Inflammatory macrophage (primary cell): ENCODE results near the gene DNAH2.
A peak's percentile ranks its signal among the peaks of the same experiment; 100 is the strongest.

Experiments used
- DNase-seq, 2 donors: peaks; one replicate each; pipeline ENCODE4 v3.0.0-alpha.2; 2020 to 2022
- total RNA-seq, 18 experiments: gene quantifications; one replicate each; lab custom pipeline; 2026; ENCODE audit warnings: mixed read lengths in 6 of 18, inconsistent platforms in 2 of 18; lab: John Stamatoyannopoulos, UW

Gene DNAH2, protein sequence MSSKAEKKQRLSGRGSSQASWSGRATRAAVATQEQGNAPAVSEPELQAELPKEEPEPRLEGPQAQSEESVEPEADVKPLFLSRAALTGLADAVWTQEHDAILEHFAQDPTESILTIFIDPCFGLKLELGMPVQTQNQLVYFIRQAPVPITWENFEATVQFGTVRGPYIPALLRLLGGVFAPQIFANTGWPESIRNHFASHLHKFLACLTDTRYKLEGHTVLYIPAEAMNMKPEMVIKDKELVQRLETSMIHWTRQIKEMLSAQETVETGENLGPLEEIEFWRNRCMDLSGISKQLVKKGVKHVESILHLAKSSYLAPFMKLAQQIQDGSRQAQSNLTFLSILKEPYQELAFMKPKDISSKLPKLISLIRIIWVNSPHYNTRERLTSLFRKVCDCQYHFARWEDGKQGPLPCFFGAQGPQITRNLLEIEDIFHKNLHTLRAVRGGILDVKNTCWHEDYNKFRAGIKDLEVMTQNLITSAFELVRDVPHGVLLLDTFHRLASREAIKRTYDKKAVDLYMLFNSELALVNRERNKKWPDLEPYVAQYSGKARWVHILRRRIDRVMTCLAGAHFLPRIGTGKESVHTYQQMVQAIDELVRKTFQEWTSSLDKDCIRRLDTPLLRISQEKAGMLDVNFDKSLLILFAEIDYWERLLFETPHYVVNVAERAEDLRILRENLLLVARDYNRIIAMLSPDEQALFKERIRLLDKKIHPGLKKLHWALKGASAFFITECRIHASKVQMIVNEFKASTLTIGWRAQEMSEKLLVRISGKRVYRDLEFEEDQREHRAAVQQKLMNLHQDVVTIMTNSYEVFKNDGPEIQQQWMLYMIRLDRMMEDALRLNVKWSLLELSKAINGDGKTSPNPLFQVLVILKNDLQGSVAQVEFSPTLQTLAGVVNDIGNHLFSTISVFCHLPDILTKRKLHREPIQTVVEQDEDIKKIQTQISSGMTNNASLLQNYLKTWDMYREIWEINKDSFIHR (N-terminal part only)
- 0 to 0.52 (median 0.10) reads per million in 18 experiments for total RNA-seq

- DNase-seq = peak; percentile 35 to 36
Measured at GRCh38 chr17:7716901-7717755, at the start of gene DNAH2. Gene DNAH2, plus strand, starts transcription at chr17:7717744. Its CDS starts 1,991 bp downstream, at chr17:7719735.

GRCh38 chr17:7668482-7668881 is 49.1 kb upstream of the DNAH2 start:
- no peak for DNase-seq

GRCh38 chr17:7673239-7673638 is 44.3 kb upstream of the DNAH2 start:
- DNase-seq = peak; percentile 70 to 71

GRCh38 chr17:7674934-7675333 is 42.6 kb upstream of the DNAH2 start:
- no peak for DNase-seq

- no peak for DNase-seq
Measured at GRCh38 chr17:7676533-7676932, 41.0 kb upstream of the DNAH2 start.

GRCh38 chr17:7677388-7678067 is 40.0 kb upstream of the DNAH2 start:
- no peak for DNase-seq

GRCh38 chr17:7684851-7685532 is 32.6 kb upstream of the DNAH2 start:
- no peak for DNase-seq

GRCh38 chr17:7685533-7686221 is 31.9 kb upstream of the DNAH2 start:
- peak; percentile 97 for DNase-seq

GRCh38 chr17:7686222-7687071 is 31.1 kb upstream of the DNAH2 start:
- DNase-seq = peak; percentile 76 to 81

DNA sequence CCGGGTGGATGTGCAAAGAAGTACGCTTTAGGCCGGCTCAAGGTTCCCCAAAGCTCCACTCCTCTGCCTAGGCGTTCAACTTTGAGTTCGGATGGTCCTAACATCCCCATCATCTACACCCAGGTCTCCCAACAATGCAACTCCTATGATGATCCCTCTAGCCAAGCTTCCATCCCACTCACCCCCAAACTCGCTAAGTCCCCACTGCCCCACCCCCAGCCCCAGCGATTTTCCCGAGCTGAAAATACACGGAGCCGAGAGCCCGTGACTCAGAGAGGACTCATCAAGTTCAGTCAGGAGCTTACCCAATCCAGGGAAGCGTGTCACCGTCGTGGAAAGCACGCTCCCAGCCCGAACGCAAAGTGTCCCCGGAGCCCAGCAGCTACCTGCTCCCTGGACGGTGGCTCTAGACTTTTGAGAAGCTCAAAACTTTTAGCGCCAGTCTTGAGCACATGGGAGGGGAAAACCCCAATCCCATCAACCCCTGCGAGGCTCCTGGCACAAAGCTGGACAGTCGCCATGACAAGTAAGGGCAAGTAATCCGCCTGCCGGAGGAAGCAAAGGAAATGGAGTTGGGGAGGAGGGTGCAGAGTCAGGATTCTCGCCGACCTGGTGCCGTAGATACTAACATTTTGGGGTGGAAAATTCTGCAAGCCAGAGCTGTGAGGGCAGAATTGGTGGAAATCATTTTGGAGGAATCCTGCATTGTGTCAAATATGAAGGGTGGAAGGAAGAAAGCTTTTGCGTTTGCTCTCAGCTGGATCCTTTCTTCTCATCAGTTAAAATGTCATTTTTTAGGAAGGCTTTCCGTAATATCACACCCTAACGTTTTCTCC is 30.3 kb upstream of the DNAH2 start, which contains the start of gene TP53:
TSS of gene TP53 (minus strand) at position 419 of the 836 bp plus-strand sequence. CDS start 10,896 bp downstream, outside the sequence.
- peak; percentile 92 for DNase-seq

- DNase-seq = peak; percentile 99
Measured at GRCh38 chr17:7687908-7688807, 29.4 kb upstream of the DNAH2 start, which contains the start of gene WRAP53. Gene WRAP53, plus strand, starts transcription at chr17:7688477. Its CDS starts 172 bp downstream, at chr17:7688649.

DNA sequence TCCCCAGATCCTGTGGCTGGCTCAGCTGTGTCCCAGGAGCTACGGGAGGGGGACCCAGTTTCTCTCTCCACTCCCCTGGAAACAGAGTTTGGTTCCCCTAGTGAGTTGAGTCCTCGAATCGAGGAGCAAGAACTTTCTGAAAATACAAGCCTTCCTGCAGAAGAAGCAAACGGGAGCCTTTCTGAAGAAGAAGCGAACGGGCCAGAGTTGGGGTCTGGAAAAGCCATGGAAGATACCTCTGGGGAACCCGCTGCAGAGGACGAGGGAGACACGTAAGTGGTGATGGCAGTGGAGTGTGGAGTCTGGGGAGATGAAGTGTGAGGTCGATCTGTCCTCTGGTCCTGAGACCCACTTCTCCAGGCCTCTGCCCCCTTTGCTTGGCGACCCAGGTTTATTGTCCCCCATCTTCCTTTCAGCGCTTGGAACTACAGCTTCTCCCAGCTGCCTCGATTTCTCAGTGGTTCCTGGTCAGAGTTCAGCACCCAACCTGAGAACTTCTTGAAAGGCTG is 28.7 kb upstream of the DNAH2 start:
- DNase-seq = no peak

- no peak for DNase-seq
Measured at GRCh38 chr17:7695586-7695985, 22.0 kb upstream of the DNAH2 start.

DNA sequence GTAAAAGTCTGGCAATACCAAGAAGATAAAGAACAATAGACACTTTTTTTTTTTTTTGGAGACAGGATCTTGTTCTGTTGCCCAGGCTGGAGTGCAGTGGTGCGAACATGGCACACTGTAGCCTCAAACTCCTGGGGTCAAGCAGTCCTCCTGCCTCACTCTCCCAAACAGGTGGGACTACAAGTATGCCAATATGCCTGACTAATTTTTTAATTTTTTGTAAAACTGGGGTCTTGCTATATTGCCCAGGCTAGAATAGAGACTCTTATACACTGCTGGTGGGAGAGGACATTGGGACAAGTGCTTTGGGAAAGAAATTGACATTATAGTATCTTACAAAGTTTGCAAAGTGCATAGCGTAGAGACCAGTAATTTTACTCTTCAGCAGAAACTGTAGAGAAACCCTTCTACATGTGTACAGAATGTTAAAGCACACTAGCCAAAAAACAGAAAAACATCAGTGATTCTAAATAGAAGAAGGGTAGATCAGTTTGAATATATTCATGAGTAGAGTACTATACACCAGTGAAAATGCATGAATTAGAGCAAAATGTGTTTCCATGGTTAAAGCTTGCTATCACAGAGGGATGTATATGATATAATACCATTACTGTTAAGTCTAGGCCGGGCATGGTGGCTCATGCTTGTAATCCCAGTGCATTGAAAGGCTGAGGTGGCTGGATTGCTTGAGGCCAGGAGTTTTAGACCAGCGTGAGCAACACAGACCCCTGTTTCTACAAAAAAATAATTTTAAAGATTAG is 19.5 kb upstream of the DNAH2 start:
- no peak for DNase-seq

- no peak for DNase-seq
Measured at GRCh38 chr17:7700510-7700909, 17.0 kb upstream of the DNAH2 start.

DNA sequence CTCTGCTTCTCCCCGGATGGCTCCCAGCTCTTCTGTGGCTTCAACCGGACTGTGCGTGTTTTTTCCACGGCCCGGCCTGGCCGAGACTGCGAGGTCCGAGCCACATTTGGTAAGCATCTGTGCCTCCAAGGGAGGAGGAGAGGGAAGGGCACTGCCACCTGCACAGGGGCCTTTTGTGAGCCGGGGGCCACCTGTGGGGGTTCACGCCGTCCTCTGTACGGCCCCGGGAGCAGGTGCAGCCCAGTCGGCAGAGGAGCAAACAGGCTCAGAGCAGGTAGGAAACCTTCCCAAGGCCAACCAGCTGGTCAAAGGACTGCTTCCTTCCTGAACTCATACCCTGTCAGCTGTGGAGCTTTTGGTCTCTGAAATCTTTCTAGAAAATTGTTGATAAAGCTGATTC is 15.9 kb upstream of the DNAH2 start:
- DNase-seq = no peak
